ENCODE measurements around the gene C11orf98. TPM values are rescaled to one million over a fixed set of nuclear protein-coding genes. Genes with fewer than 3 reads are reported as not detected.

C11orf98 gene
- total and polyA plus RNA-seq, 2 of the 13 experiments (the other 11 are each of a cell fraction or from before 2014, with no cell fraction given) = 30.4 to 91.8 TPM

GRCh38 chr11:62705880-62706849 is 41.2 kb upstream of the C11orf98 start:
- Histone ChIP-seq H3K4me3 (replicated peaks in 1 of 3; ENCODE audit: insufficient read depth in 1 of 3, low read depth in 2 of 3, low read length in 3 of 3) (peak overlapping the region; percentile 70 to 86 (median 80)), H4K20me1 (ENCODE audit: insufficient read depth, low read length) (peaks cover 6% of the 10 kb centered on the region; the same call in 1 of the 2 replicates), H3K4me2 (ENCODE audit: low read depth, low read length) (peak overlapping the region; percentile 99), H3K27me3 (ENCODE audit: control insufficient read depth in 1 of 2, insufficient read depth in 2 of 2, low read length in 2 of 2) (no peaks in the 10 kb centered on the region), H3K36me3 (replicated peaks in 1 of 2; ENCODE audit: control insufficient read depth in 1 of 2, insufficient read depth in 2 of 2, low read length in 2 of 2) (peaks cover 8 to 29% of the 10 kb centered on the region in 2 experiments), H3K9ac (ENCODE audit: insufficient read depth, low read depth, low read length) (peak overlapping the region; percentile 78), H3K79me2 (ENCODE audit: insufficient read depth, low read length) (no peaks in the 10 kb centered on the region), H3K9me3 (ENCODE audit: low read length) (no peaks in the 10 kb centered on the region), H3K27ac (ENCODE audit: extremely low read length, insufficient read depth, low read length) (peak overlapping the region; percentile 69), H2AFZ (ENCODE audit: low read length) (no peak overlapping the region), H3K4me1 (ENCODE audit: insufficient read depth, low read length) (peaks cover 18% of the 10 kb centered on the region)
- intact Hi-C loops (cut with micrococcal nuclease; ENCODE audit: unreplicated experiment) (no loop called here), in situ Hi-C loops (cut with HindIII; ENCODE audit: extremely low pct_ligation_motif_present, low pct_unique_long_range_greater_than_20kb) (loop anchor here (10.0 kb wide), 1 partner anchor 311 kb away; no protein-coding TSS in a partner anchor)
- BruUV-seq (replicated peaks) = no TSS peak
- ATAC-seq (peak; percentile 93), DNase-seq (ENCODE audit: low spot score) (peak; percentile 83), FAIRE-seq (peak; percentile 26)
- CTCF ChIA-PET (ENCODE audit: low intra/inter-chr PET ratio, low total read pairs) = no interaction called here
- POLR2A ChIA-PET = interaction anchor here (0.6 to 4.3 kb wide), 21 partner anchors 12 to 335 kb away, joined by 3 to 27 read pairs (median 4); partner anchors contain the start of genes B3GAT3, C11orf98, CSKMT and HNRNPUL2
- 44% methylated on average over 21 of the region's 73 CpGs for WGBS (ENCODE audit: low lambda C conversion rate)
- no peak for TF ChIP-seq BHLHE40 (IDR thresholded peaks at IDR 0.05; ENCODE audit: low read length)
- no peak for TF ChIP-seq FOXO1 (CRISPR knock-in tag; IDR thresholded peaks at IDR 0.05)
- TF ChIP-seq HOXD1 (CRISPR knock-in tag; IDR thresholded peaks at IDR 0.05) = no peak
- TF ChIP-seq, protein P1, sequence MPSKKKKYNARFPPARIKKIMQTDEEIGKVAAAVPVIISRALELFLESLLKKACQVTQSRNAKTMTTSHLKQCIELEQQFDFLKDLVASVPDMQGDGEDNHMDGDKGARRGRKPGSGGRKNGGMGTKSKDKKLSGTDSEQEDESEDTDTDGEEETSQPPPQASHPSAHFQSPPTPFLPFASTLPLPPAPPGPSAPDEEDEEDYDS (CRISPR knock-in tag; IDR thresholded peaks at IDR 0.05) = peak; percentile 90
- TF ChIP-seq SMAD1 (CRISPR knock-in tag; IDR thresholded peaks at IDR 0.05; ENCODE audit: borderline replicate concordance, low read depth) = no peak
- TF ChIP-seq ZC3H13 (CRISPR knock-in tag; IDR thresholded peaks at IDR 0.05) = peak; percentile 97
- TF ChIP-seq ZNF326 (CRISPR knock-in tag; IDR thresholded peaks at IDR 0.05; ENCODE audit: borderline replicate concordance) = no peak
- TF ChIP-seq, protein P2, sequence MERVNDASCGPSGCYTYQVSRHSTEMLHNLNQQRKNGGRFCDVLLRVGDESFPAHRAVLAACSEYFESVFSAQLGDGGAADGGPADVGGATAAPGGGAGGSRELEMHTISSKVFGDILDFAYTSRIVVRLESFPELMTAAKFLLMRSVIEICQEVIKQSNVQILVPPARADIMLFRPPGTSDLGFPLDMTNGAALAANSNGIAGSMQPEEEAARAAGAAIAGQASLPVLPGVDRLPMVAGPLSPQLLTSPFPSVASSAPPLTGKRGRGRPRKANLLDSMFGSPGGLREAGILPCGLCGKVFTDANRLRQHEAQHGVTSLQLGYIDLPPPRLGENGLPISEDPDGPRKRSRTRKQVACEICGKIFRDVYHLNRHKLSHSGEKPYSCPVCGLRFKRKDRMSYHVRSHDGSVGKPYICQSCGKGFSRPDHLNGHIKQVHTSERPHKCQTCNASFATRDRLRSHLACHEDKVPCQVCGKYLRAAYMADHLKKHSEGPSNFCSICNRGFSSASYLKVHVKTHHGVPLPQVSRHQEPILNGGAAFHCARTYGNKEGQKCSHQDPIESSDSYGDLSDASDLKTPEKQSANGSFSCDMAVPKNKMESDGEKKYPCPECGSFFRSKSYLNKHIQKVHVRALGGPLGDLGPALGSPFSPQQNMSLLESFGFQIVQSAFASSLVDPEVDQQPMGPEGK (CRISPR knock-in tag; IDR thresholded peaks at IDR 0.05) = peak; percentile 92
- no peak for TF ChIP-seq ZNF329 (CRISPR knock-in tag; IDR thresholded peaks at IDR 0.05; ENCODE audit: low read depth)
- no peak for TF ChIP-seq TSC22D2 (CRISPR knock-in tag; IDR thresholded peaks at IDR 0.05; ENCODE audit: borderline replicate concordance)
- TF ChIP-seq, protein P3, sequence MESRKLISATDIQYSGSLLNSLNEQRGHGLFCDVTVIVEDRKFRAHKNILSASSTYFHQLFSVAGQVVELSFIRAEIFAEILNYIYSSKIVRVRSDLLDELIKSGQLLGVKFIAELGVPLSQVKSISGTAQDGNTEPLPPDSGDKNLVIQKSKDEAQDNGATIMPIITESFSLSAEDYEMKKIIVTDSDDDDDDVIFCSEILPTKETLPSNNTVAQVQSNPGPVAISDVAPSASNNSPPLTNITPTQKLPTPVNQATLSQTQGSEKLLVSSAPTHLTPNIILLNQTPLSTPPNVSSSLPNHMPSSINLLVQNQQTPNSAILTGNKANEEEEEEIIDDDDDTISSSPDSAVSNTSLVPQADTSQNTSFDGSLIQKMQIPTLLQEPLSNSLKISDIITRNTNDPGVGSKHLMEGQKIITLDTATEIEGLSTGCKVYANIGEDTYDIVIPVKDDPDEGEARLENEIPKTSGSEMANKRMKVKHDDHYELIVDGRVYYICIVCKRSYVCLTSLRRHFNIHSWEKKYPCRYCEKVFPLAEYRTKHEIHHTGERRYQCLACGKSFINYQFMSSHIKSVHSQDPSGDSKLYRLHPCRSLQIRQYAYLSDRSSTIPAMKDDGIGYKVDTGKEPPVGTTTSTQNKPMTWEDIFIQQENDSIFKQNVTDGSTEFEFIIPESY (CRISPR knock-in tag; IDR thresholded peaks at IDR 0.05) = peak; percentile 92
- TF ChIP-seq, protein P4, sequence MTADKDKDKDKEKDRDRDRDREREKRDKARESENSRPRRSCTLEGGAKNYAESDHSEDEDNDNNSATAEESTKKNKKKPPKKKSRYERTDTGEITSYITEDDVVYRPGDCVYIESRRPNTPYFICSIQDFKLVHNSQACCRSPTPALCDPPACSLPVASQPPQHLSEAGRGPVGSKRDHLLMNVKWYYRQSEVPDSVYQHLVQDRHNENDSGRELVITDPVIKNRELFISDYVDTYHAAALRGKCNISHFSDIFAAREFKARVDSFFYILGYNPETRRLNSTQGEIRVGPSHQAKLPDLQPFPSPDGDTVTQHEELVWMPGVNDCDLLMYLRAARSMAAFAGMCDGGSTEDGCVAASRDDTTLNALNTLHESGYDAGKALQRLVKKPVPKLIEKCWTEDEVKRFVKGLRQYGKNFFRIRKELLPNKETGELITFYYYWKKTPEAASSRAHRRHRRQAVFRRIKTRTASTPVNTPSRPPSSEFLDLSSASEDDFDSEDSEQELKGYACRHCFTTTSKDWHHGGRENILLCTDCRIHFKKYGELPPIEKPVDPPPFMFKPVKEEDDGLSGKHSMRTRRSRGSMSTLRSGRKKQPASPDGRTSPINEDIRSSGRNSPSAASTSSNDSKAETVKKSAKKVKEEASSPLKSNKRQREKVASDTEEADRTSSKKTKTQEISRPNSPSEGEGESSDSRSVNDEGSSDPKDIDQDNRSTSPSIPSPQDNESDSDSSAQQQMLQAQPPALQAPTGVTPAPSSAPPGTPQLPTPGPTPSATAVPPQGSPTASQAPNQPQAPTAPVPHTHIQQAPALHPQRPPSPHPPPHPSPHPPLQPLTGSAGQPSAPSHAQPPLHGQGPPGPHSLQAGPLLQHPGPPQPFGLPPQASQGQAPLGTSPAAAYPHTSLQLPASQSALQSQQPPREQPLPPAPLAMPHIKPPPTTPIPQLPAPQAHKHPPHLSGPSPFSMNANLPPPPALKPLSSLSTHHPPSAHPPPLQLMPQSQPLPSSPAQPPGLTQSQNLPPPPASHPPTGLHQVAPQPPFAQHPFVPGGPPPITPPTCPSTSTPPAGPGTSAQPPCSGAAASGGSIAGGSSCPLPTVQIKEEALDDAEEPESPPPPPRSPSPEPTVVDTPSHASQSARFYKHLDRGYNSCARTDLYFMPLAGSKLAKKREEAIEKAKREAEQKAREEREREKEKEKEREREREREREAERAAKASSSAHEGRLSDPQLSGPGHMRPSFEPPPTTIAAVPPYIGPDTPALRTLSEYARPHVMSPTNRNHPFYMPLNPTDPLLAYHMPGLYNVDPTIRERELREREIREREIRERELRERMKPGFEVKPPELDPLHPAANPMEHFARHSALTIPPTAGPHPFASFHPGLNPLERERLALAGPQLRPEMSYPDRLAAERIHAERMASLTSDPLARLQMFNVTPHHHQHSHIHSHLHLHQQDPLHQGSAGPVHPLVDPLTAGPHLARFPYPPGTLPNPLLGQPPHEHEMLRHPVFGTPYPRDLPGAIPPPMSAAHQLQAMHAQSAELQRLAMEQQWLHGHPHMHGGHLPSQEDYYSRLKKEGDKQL (CRISPR knock-in tag; IDR thresholded peaks at IDR 0.05; ENCODE audit: low read depth) = no peak

Measured in HepG2 (cell line).